GM12878 (cell line): ENCODE measurements around the gene TIAM1. TPM values are rescaled to one million over a fixed set of nuclear protein-coding genes. Genes with fewer than 3 reads are reported as not detected.

Experiments used
- ATAC-seq: fragments of 200-7000 bp; cut with Tn5 transposase; 3 replicates; pipeline ENCODE4 v1.9.1; 2020; ENCODE audit warnings: mild to moderate bottlenecking, moderate library complexity
- BruUV-seq: library from RNA; stranded (reverse); fragments of 400-500 nt; replicated peaks from 2 replicates; lab custom pipeline; 2021; lab: Mats Ljungman, UMichigan
- CTCF ChIA-PET: fragments of 300-600 bp; sonication (Branson Sonifier 250); formaldehyde crosslinking; extraction: SDS; loops from one replicate; lab custom pipeline; 2021; ENCODE audit warnings: inconsistent platforms; lab: Yijun Ruan, JAX
- POLR2A ChIA-PET: fragments of 350-600 bp; formaldehyde crosslinking; extraction: SDS; loops from one replicate; lab custom pipeline; 2021; ENCODE audit warnings: inconsistent platforms; lab: Charles Lee
- RAD21 ChIA-PET: fragments of 300-600 bp; sonication (Branson Sonifier 250); formaldehyde crosslinking; loops from one replicate; lab custom pipeline; 2023; ENCODE audit warnings: antibody characterized with exemption; ENCODE audit not compliant: unreplicated experiment; lab: Charles Lee
- SMC1A ChIA-PET: fragments of 300-600 bp; sonication (Branson Sonifier 250); formaldehyde crosslinking; loops from one replicate; lab custom pipeline; 2023; ENCODE audit not compliant: unreplicated experiment, uncharacterized antibody; lab: Charles Lee
- DNase-seq: peaks from one replicate; pipeline ENCODE4 v3.0.0-alpha.2; 2011; ENCODE audit warnings: low read depth, low spot score
- FAIRE-seq: peaks from 3 replicates; lab custom pipeline; 2011; peaks lifted over from hg19 to GRCh38; lab: Jason Lieb, UNC
- H2AFZ ChIP-seq: 2 replicates; pipeline ENCODE4 v1.6.0; 2011; ENCODE audit warnings: low read depth, low read length, control low read depth; ENCODE audit not compliant: control insufficient read depth
- H3K27ac ChIP-seq: 2 replicates; pipeline ENCODE4 v1.5.1; 2011; ENCODE audit warnings: control low read depth; ENCODE audit not compliant: control insufficient read depth, insufficient read depth
- H3K27me3 ChIP-seq, 2 experiments: replicated peaks in 1 of 2; 2 replicates each; pipeline versions ENCODE4 v1.6.0 to v1.6.1; 2011; ENCODE audit warnings: low read length in 1 of 2; ENCODE audit not compliant: control insufficient read depth in 2 of 2, insufficient read depth in 2 of 2
- H3K36me3 ChIP-seq, 2 experiments: 2 replicates each; pipeline ENCODE4 v1.5.1; 2011; ENCODE audit warnings: low read length in 1 of 2; ENCODE audit not compliant: control insufficient read depth in 2 of 2, insufficient read depth in 2 of 2
- H3K4me1 ChIP-seq: 2 replicates; pipeline ENCODE4 v1.6.1; 2011; ENCODE audit warnings: mild to moderate bottlenecking, low read length, moderate library complexity, mixed read lengths; ENCODE audit not compliant: control insufficient read depth, insufficient read depth
- H3K4me2 ChIP-seq: 2 replicates; pipeline ENCODE4 v1.6.0; 2011; ENCODE audit warnings: control low read depth; ENCODE audit not compliant: control insufficient read depth, insufficient read depth
- H3K4me3 ChIP-seq: fragments of 200-600 bp; sonication (generic); 2 replicates; pipeline ENCODE4 v1.5.1; 2016
- H3K79me2 ChIP-seq: 2 replicates; pipeline ENCODE4 v1.6.0; 2011; ENCODE audit warnings: low read length; ENCODE audit not compliant: control insufficient read depth, insufficient read depth
- H3K9ac ChIP-seq: 2 replicates; pipeline ENCODE4 v1.8.0; 2011; ENCODE audit warnings: low read length, control low read depth, mixed read lengths; ENCODE audit not compliant: control insufficient read depth, insufficient read depth
- H3K9me3 ChIP-seq: replicated peaks from 3 replicates; pipeline ENCODE4 v1.5.1; 2011; ENCODE audit warnings: mild to moderate bottlenecking, low read length; ENCODE audit not compliant: control insufficient read depth, insufficient read depth
- H4K20me1 ChIP-seq: 2 replicates; pipeline ENCODE4 v1.6.0; 2011; ENCODE audit not compliant: control insufficient read depth, insufficient read depth
- ATF7 ChIP-seq: fragments of 450-650 bp; IDR thresholded peaks from 2 replicates; pipeline ENCODE4 v1.6.1; 2016; ENCODE audit warnings: low read depth, mild to moderate bottlenecking
- BRCA1 ChIP-seq: IDR thresholded peaks from 2 replicates; pipeline ENCODE4 v1.6.1; 2011; ENCODE audit warnings: low read depth, low read length, improper control_type of control experiment
- FOXK2 ChIP-seq: fragments of 450-650 bp; IDR thresholded peaks from 2 replicates; pipeline ENCODE4 v1.6.1; 2017; ENCODE audit warnings: mild to moderate bottlenecking, moderate library complexity
- GABPA ChIP-seq: IDR thresholded peaks from 2 replicates; pipeline ENCODE4 v1.6.1; 2014; ENCODE audit warnings: antibody characterized with exemption, low read depth, mild to moderate bottlenecking, inconsistent platforms
- HSF1 ChIP-seq: fragments of 150-350 bp; IDR thresholded peaks from 2 replicates; pipeline ENCODE4 v1.6.1; 2014; ENCODE audit warnings: mild to moderate bottlenecking, low read depth, low read length
- NFIC ChIP-seq: IDR thresholded peaks from 2 replicates; pipeline ENCODE4 v1.6.1; 2012; ENCODE audit warnings: low read depth, mild to moderate bottlenecking, inconsistent platforms, low read length, moderate library complexity
- NRF1 ChIP-seq: conservative IDR thresholded peaks from 2 replicates; pipeline ENCODE4 v1.6.1; 2011; ENCODE audit warnings: mild to moderate bottlenecking, low read depth, low read length, improper control_type of control experiment
- RAD51 ChIP-seq: fragments of 450-650 bp; IDR thresholded peaks from 2 replicates; pipeline ENCODE4 v1.6.1; 2016; ENCODE audit warnings: moderate library complexity, mild to moderate bottlenecking, inconsistent platforms
- SP1 ChIP-seq: IDR thresholded peaks from one replicate; pipeline ENCODE4 v1.6.1; 2011; ENCODE audit warnings: low read depth, low read length
- SUPT20H ChIP-seq: IDR thresholded peaks from 2 replicates; pipeline ENCODE4 v1.6.1; 2011; ENCODE audit warnings: low read depth, mild to moderate bottlenecking, low read length, moderate library complexity, borderline replicate concordance; ENCODE audit not compliant: control insufficient read depth
- TBL1XR1 ChIP-seq: IDR thresholded peaks from 2 replicates; pipeline ENCODE4 v1.6.1; 2012; ENCODE audit warnings: low read depth, low read length, improper control_type of control experiment
- ZBED1 ChIP-seq: IDR thresholded peaks from 2 replicates; pipeline ENCODE4 v1.6.1; 2016; ENCODE audit warnings: borderline replicate concordance
- WGBS: methylation state at CpG from one replicate; pipeline ENCODE4 v1.1.6; 2016; ENCODE audit warnings: low lambda C conversion rate; ENCODE audit not compliant: insufficient replicate concordance, insufficient coverage; ENCODE audit errors: missing lambda C conversion rate; 5-methylcytosine and 5-hydroxymethylcytosine counted together
- in situ Hi-C: fragments of 300-500 bp; cut with MboI; formaldehyde crosslinking; loops from 9 replicates; pipeline ENCODE4 v1.14.3; 2018; ENCODE audit warnings: mixed read lengths
- intact Hi-C: fragments of 100-400 bp; cut with micrococcal nuclease; formaldehyde crosslinking; loops from one replicate; pipeline ENCODE4 v1.14.2; 2022; ENCODE audit not compliant: unreplicated experiment
- polyA plus RNA-seq, 11 experiments: library from polyadenylated mRNA; depleted of rRNA in 4 of 11; unstranded in 6 of 11; stranded (reverse) in 5 of 11; fragments of >200 nt; fragmentation: Nextera tagmentation in 4 of 11; fragmentation: Illumina TruSeq in 1 of 11; extraction: Ambion mirVana in 4 of 11; extraction: Trizol in 1 of 11; gene quantifications; 1 replicate in 1 of 11; 2 replicates in 10 of 11; pipeline versions ENCODE4 v1.2.1 to v1.2.3, GENCODE V29; 2011 to 2016; ENCODE audit warnings: inconsistent platforms in 2 of 11, missing spikeins in 2 of 11, low read depth in 1 of 11
- total RNA-seq, 4 experiments: library from RNA; depleted of rRNA in 3 of 4; stranded (reverse); fragments of >200 nt in 3 of 4; fragmentation: Illumina TruSeq in 1 of 4; extraction: Trizol in 1 of 4; gene quantifications; 2 replicates each; pipeline versions ENCODE4 v1.2.1 to v1.2.3, GENCODE V29; 2013 to 2021

Gene TIAM1
- total and polyA plus RNA-seq, 10 of the 15 experiments (the other 5 are each of a cell fraction or from before 2014, with no cell fraction given) = 0.31 to 35.9 (median 0.78) TPM

DNA sequence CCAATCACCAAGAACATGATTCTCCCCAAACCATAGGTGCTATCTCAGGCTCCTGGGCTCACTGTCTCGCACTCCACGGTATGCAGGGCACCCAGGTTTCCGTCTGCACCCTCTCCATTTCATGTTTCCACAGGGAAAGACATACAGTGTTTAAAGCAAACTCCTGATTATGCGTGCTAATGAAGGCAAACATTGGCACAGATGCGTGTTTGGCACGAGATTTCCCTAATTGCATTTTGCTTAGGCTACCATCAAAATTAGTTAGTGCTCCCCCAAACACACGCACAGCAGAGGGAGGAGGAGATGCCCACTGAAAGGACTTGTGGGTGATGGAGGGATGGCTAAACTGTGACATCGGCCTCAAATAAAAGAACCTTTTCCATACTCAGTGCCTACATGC is 32.2 kb upstream of the TIAM1 start:
- no peak overlapping the region for H3K27ac ChIP-seq
- intact Hi-C loops (no loop called here), in situ Hi-C loops (no loop called here)
- H3K4me1 ChIP-seq = no peaks in the 10 kb centered on the region
- no peaks in the 10 kb centered on the region for H3K27me3 ChIP-seq
- H3K9ac ChIP-seq = no peak overlapping the region
- BruUV-seq = no TSS peak
- DNase-seq = no peak
- H4K20me1 ChIP-seq = no peaks in the 10 kb centered on the region
- no peaks in the 10 kb centered on the region for H3K9me3 ChIP-seq
- H3K4me3 ChIP-seq = no peak overlapping the region
- ChIA-PET SMC1A (interaction anchor here (1.6 kb wide), 1 partner anchor 12 kb away, joined by 4 read pairs; no protein-coding TSS in a partner anchor), CTCF (no interaction called here), POLR2A (interaction anchor here (0.7 kb wide), 1 partner anchor 14 kb away, joined by 10 read pairs; no protein-coding TSS in a partner anchor), RAD21 (no interaction called here)
- FAIRE-seq = no peak
- H3K36me3 ChIP-seq = no peaks in the 10 kb centered on the region
- 37% methylated on average over 8 of the region's 8 CpGs for WGBS
- TF ChIP-seq TBL1XR1 (no peak), BRCA1 (no peak), RAD51 (no peak), NFIC (no peak), NRF1 (no peak), FOXK2 (no peak), SUPT20H (no peak), HSF1 (no peak), GABPA (no peak), ZBED1 (no peak), ATF7 (no peak), SP1 (no peak)
- ATAC-seq = no peak
- H3K4me2 ChIP-seq = no peak overlapping the region
- H2AFZ ChIP-seq = no peak overlapping the region
- no peaks in the 10 kb centered on the region for H3K79me2 ChIP-seq
